Measurements from ENCODE around the gene CZIB.
A peak's percentile ranks its signal among the peaks of the same experiment; 100 is the strongest.

- TF ChIP-seq CTCF (IDR thresholded peaks at IDR 0.05): peak in 2 of 5 experiments; percentile 14 to 15
- no peak for TF ChIP-seq POLR2AphosphoS5 (IDR thresholded peaks at IDR 0.05)
- no peak for TF ChIP-seq EP300 (IDR thresholded peaks at IDR 0.05; ENCODE audit: low read depth)
Measured at GRCh38 chr1:53266038-53266437, 45.6 kb upstream of the CZIB start.

All from transverse colon (tissue), 4 donors.